T1000 (cell line): ENCODE results near the gene PREX1.
A peak's percentile ranks its signal among the peaks of the same experiment; 100 is the strongest.
"Not testable (repeated sequence)": the region's sequence is repeated elsewhere in the genome, so short reads cannot be mapped to it uniquely, and the experiment has no call there.

ENCODE experiments used
- DNase-seq: peaks from one replicate; lab custom pipeline; 2025; ENCODE audit warnings: mixed read lengths; lab: John Stamatoyannopoulos, UW

PREX1 gene

DNA sequence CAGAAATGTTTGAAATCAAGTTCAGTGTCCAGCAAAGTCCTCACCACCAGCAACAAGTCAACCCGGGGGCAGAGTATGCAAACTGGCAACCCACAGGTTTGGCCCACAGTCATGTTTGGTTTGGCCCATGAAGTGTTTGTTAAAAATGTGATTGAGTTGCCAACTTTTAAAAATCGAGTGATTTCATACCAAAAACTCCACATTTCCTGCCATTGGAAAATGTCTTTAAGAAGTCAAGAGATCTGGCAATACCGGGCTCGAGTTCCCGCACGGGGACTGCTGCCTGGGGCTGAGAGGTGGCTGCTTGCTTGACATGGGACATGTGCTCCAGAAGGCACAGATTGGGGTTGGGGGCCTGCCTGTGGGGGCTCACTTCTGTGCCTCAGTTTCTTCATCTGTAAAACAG, 36.1 kb downstream of the PREX1 start:
- no peak for DNase-seq

DNA sequence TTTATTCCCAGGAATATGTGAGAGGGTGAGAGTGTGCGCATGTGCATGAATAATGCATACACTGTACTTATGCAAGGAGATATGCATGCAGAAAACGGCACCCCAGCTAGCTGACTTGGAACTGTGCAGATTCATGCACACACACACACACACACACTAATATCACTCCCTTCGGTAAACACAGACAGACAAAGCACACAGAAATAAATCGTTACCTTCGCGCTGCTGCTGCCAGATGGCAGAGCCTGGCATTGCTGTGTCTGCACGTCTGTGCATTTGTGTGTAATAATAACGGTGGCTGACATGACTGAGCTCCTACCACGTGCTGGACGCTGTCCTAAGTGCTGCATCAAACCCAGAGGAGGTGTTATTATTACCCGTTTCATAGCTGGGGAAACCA, 36.8 kb downstream of the PREX1 start:
- no peak for DNase-seq

- no peak for DNase-seq
Observed at GRCh38 chr20:48790473-48791003, 37.3 kb downstream of the PREX1 start.

- DNase-seq = no peak
Observed at GRCh38 chr20:48789781-48790472, 37.9 kb downstream of the PREX1 start.

DNA sequence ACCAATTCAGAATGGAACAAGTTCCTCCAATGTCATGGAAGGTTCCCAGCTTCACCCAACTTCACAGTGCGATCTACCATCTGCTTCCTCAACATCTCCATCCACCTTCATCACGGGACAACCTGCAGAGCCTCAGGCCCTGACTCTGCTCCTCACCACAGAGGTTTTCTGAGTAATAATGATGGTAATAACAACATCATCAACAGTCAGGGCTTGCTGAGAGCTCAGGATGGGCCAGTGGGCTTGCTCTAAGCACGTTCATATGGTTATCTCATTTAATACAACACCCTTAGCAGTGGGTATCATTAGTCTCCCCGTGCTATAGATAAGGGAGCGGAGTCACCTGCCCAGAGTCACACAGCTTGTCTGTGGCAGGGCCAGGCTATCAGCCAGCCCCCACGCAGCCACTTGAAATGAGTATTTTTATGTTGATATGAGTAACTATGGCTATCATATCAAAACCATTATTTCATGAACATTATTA, 38.6 kb downstream of the PREX1 start:
- no peak for DNase-seq

- DNase-seq = no peak
Observed at GRCh38 chr20:48788486-48789072, 39.2 kb downstream of the PREX1 start.

GRCh38 chr20:48787861-48788375, 39.9 kb downstream of the PREX1 start:
- no peak for DNase-seq

DNA sequence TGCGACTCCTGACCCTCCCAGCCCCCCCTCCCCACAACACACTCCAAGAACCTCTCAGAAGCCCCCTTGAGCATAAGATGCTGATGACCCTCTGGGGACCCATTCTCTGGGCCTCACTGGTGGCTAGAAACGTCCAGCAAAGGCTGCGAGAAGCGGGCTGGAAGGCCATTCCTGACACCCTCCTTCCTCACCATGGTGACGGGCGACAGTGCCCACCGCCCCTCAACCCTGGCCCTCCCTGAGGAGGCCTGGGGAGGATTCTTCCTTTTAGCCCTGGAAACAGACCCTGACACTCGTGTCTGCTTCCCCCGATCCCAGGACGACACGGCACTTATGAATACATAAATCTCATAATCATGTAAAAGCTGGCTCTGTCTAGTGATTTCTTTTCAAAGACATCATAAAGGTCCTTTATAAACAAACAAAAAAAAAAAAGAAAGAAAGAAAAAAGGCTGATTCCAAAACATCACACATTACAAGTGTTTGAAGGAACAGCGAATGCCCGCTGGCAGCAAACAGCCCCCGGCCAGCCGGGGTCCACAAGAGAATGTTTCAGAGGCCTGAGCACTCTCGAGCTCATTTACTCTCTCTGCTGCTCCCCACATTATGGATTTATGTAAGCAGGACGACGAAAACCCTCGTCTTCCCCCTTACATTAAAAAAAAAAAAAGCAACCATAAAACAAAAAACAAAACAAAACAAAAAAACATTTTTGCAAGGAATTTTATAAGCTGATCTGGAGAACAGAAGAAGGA, 40.7 kb downstream of the PREX1 start:
- DNase-seq = no peak

- no peak for DNase-seq
Observed at GRCh38 chr20:48785801-48786200, 42.0 kb downstream of the PREX1 start.

DNA sequence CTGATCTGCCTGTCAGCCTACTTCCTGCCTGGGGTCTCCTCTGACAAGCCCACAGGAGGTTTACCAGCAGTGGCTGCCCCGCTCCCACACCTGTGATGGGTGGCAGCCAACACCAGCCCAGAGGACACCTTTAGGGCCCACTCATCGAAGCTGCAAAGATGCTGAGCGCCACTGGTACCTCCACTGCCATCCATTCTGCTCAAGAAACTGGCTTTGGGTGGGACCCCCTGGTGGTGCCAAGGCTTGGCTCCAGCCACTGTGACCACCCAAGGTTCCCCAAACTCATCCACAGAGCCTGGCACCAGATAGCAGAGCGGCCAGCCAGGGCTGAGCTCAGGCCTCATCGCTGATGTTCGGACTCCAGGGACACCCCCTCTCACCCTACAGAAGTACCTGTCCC, 42.5 kb downstream of the PREX1 start:
- DNase-seq = no peak

- no peak for DNase-seq
Observed at GRCh38 chr20:48784273-48784641, 43.5 kb downstream of the PREX1 start.

- DNase-seq = no peak
Observed at GRCh38 chr20:48783533-48784272, 44.1 kb downstream of the PREX1 start.

DNA sequence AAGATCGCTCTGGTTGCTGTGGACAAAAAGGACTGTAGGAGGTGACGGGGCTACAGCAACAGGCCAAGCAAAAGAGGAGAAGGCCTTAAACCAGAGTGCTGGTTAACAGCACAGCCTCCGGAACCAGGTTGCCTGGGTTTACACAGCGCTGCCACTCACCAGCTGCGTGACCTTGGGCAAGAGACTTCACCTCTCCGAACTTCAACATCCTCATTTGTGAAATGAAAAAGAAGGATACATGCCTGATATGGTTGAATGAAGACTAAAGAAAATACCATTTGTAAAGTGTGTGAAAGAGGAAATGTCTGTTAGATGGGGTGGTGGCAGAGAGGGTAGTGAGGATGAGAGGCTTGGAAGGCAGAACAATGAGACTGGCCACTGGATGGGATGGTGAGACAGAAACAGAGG, 44.9 kb downstream of the PREX1 start:
- no peak for DNase-seq

DNA sequence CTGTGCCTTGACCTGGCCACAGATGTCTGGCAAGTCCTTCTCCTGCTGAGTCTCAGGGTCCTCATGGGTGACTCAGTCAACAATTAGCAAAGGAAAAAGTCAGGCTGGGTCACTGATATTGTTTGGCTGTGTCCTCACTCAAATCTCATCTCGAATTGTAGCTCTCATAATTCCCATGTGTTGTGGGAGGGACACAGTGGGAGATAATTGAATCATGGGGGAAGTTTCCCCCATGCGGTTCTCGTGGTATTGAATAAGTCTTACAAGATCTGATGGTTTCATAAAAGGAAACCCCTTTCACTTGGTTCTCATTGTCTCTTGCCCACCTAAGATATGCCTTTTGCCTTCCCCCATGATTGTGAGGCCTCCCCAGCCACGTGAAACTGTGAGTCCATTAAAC, 45.7 kb downstream of the PREX1 start:
- DNase-seq = no peak

GRCh38 chr20:48781634-48782033, 46.2 kb downstream of the PREX1 start:
- no peak for DNase-seq

DNA sequence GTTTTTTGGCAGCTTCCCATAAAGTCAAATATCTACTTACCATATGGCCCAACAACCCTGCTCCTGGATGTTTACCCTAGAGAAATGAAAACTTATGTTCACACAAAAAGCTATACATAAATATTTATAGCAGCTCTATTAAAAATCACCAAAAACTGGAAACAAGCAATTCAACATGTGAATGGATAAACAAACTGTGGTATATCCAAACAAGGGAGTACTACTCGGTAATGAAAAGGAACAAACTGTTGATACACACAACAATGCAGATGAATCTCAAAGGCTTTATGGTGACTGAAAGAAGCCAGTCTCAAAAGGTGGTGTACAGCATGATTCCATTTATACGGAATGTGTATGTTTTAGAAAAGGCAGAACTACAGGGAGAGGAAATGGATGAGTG, 48.4 kb downstream of the PREX1 start:
- DNase-seq = no peak

GRCh38 chr20:48777821-48778220, 50.0 kb downstream of the PREX1 start:
- no peak for DNase-seq

DNA sequence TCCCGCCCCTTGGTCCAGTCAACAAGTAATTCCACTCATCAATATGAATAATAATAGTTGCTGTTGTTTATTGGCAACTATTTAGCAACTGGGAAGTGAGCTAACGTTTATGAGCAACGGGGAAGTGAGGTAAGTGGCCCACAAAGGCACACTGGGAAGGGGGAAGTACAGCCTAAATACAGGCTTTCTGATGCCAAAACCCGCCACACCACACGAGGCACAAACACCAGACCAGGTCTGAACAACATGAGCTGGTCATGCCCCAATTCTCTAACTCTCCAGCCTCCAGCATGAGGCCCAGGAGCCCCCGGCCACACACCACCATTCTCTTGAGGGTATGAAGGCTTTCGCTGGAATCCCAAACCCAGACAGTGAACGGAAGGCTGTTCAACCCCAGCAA, 50.8 kb downstream of the PREX1 start:
- no peak for DNase-seq

DNA sequence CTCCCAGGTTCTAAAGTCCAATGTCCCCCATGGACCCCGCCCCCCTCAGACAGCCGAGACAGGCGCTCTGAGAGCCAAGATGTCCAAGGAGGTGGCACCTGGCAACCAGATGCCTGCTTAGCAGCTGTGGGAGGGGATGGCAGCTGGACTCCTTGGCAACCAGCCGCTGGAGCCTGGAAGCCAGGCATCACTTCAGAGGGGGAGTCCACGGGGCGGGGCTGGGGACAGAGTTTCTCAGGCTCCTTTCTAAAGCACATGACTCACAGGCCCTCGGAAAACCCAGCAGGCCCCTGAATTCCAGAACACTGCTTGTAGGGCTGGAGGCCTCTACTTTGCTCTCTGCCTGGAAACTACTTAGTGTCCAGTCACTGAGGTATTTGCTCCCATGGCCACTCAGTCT, 51.5 kb downstream of the PREX1 start:
- peak; percentile 37 for DNase-seq

- not testable (repeated sequence) for DNase-seq
Observed at GRCh38 chr20:48775545-48775944, 52.3 kb downstream of the PREX1 start.

DNA sequence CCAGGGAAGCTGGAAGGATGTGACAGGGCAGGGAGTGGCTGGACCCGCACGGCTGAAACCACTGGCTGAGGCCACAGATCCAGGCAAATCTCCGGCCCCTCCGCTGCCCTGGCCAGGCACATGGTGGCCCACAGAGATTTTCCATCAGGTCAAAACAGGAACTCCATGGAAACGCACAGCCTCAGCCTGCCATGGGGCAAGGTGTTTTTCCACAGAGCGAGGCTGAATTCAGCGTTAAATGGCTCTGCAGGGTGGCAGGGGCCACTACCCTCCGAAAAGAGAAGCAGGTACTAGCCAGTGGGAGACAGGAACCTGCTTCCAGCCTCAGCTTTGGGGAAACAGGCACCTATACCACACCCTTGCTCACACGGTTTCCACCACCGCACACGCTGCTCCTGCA, 53.1 kb downstream of the PREX1 start:
- no peak for DNase-seq

- no peak for DNase-seq
Observed at GRCh38 chr20:48773837-48774418, 53.9 kb downstream of the PREX1 start.
